HCT116 (cell line): ENCODE results near the gene ZBTB16. TPM values are rescaled to one million over a fixed set of nuclear protein-coding genes. Genes with fewer than 3 reads are reported as not detected.

Experiments
- ATAC-seq: fragments of 200-7000 bp; cut with Tn5 transposase; 2 replicates; pipeline ENCODE4 v1.9.1; 2020; ENCODE audit warnings: mild to moderate bottlenecking, moderate library complexity
- BruUV-seq: library from RNA; stranded (reverse); fragments of 400-500 nt; replicated peaks from 2 replicates; lab custom pipeline; 2021; lab: Mats Ljungman, UMichigan
- CTCF ChIA-PET: fragments of 300-600 bp; sonication (Branson Sonifier 250); formaldehyde crosslinking; loops from one replicate; lab custom pipeline; 2021; ENCODE audit warnings: antibody characterized with exemption; lab: Charles Lee
- POLR2A ChIA-PET: fragments of 300-600, 350-600 bp; sonication (Branson Sonifier 250); formaldehyde crosslinking; loops from one replicate; lab custom pipeline; 2021; ENCODE audit warnings: antibody characterized with exemption; lab: Charles Lee
- RAD21 ChIA-PET, 2 experiments: fragments of 300-600 bp; sonication (Branson Sonifier 250); formaldehyde crosslinking; loops; one replicate each; lab custom pipeline; 2023; ENCODE audit warnings: low total read pairs in 2 of 2; ENCODE audit not compliant: uncharacterized antibody in 2 of 2, unreplicated experiment in 2 of 2, low non-redundant PET in 1 of 2; lab: Charles Lee
- DNase-seq: peaks from one replicate; pipeline ENCODE4 v3.0.0-alpha.2; 2010; ENCODE audit warnings: low read depth, low spot score
- H2AFZ ChIP-seq: fragments of 200-600 bp; shearing (Covaris generic), sonication (generic); 2 replicates; pipeline ENCODE4 v1.6.1; 2017; ENCODE audit warnings: low read depth, mixed run types, mixed read lengths, antibody characterized with exemption, low read length; ENCODE audit not compliant: poor library complexity, severe bottlenecking
- H3K27ac ChIP-seq: 2 replicates; pipeline ENCODE4 v1.5.1; 2012; ENCODE audit warnings: low read depth, low read length
- H3K27me3 ChIP-seq: fragments of 200-600 bp; sonication (generic); 2 replicates; pipeline ENCODE4 v1.6.1; 2016; ENCODE audit warnings: mixed run types, low read length, mixed read lengths; ENCODE audit not compliant: insufficient read depth
- H3K36me3 ChIP-seq, 2 experiments: fragments of 200-500 bp in 1 of 2; fragments of 200-600 bp in 1 of 2; sonication (Bioruptor generic) in 1 of 2; sonication (generic) in 1 of 2; 2 replicates each; pipeline versions ENCODE4 v1.5.1 to v1.6.1; 2014 to 2016; ENCODE audit warnings: low read length in 2 of 2, inconsistent platforms in 1 of 2, mixed read lengths in 1 of 2, mixed run types in 1 of 2; ENCODE audit not compliant: insufficient read depth in 2 of 2, control insufficient read depth in 1 of 2
- H3K4me1 ChIP-seq, 2 experiments: fragments of 200-600 bp in 1 of 2; sonication (generic) in 1 of 2; 2 replicates each; pipeline versions ENCODE4 v1.5.1 to v1.6.1; 2012 to 2017; ENCODE audit warnings: low read length in 2 of 2, inconsistent platforms in 1 of 2, mild to moderate bottlenecking in 1 of 2, mixed read lengths in 1 of 2, mixed run types in 1 of 2, moderate library complexity in 1 of 2; ENCODE audit not compliant: insufficient read depth in 2 of 2, control insufficient read depth in 1 of 2
- H3K4me2 ChIP-seq: fragments of 200-600 bp; sonication (generic); 2 replicates; pipeline ENCODE4 v1.6.1; 2017; ENCODE audit warnings: mixed run types, low read length, mixed read lengths
- H3K4me3 ChIP-seq, 2 experiments: fragments of 200-600 bp in 1 of 2; sonication (generic) in 1 of 2; replicated peaks in 1 of 2; 2 replicates each; pipeline ENCODE4 v1.5.1; 2011 to 2016; ENCODE audit warnings: low read length in 2 of 2, control low read depth in 1 of 2, low read depth in 1 of 2, mild to moderate bottlenecking in 1 of 2, mixed read lengths in 1 of 2, mixed run types in 1 of 2
- H3K79me2 ChIP-seq: fragments of 200-600 bp; sonication (generic); 2 replicates; pipeline ENCODE4 v1.6.1; 2017; ENCODE audit warnings: mild to moderate bottlenecking, mixed run types, low read length, moderate library complexity, mixed read lengths; ENCODE audit not compliant: insufficient read depth
- H3K9ac ChIP-seq: fragments of 200-600 bp; sonication (generic); 2 replicates; pipeline ENCODE4 v1.6.1; 2016; ENCODE audit warnings: low read length, mixed read lengths
- H3K9me2 ChIP-seq: fragments of 200-600 bp; sonication (generic), shearing (Covaris generic); 2 replicates; pipeline ENCODE4 v1.6.1; 2017; ENCODE audit warnings: mixed run types, mild to moderate bottlenecking, moderate library complexity; ENCODE audit not compliant: insufficient read depth
- H3K9me3 ChIP-seq, 2 experiments: fragments of 200-500 bp in 1 of 2; fragments of 200-600 bp in 1 of 2; sonication (Bioruptor generic) in 1 of 2; sonication (generic) in 1 of 2; 2 replicates each; pipeline ENCODE4 v1.6.1; 2014 to 2017; ENCODE audit warnings: low read length in 2 of 2, mixed read lengths in 2 of 2, inconsistent platforms in 1 of 2, low read depth in 1 of 2, mild to moderate bottlenecking in 1 of 2, mixed run types in 1 of 2, moderate library complexity in 1 of 2; ENCODE audit not compliant: control insufficient read depth in 1 of 2, insufficient read depth in 1 of 2
- H4K20me1 ChIP-seq: fragments of 200-600 bp; sonication (generic), shearing (Covaris generic); 2 replicates; pipeline ENCODE4 v1.6.1; 2017; ENCODE audit warnings: mixed run types, mild to moderate bottlenecking, moderate library complexity; ENCODE audit not compliant: insufficient read depth
- CEBPB ChIP-seq: IDR thresholded peaks from 2 replicates; pipeline ENCODE4 v1.6.1; 2012; ENCODE audit warnings: low read depth
- EZH2phosphoT487 ChIP-seq: fragments of 200-600 bp; IDR thresholded peaks from 2 replicates; pipeline ENCODE4 v1.6.1; 2018; ENCODE audit warnings: antibody characterized with exemption, borderline replicate concordance
- MAX ChIP-seq: IDR thresholded peaks from 2 replicates; pipeline ENCODE4 v1.6.1; 2012
- POLR2A ChIP-seq: IDR thresholded peaks from 2 replicates; pipeline ENCODE4 v1.7.0; 2011; ENCODE audit warnings: borderline replicate concordance; ENCODE audit not compliant: insufficient read depth, insufficient read length; ENCODE audit errors: extremely low read depth
- POLR2AphosphoS5 ChIP-seq: IDR thresholded peaks from 2 replicates; pipeline ENCODE4 v1.6.1; 2011; ENCODE audit warnings: mild to moderate bottlenecking, low read depth, low read length, moderate library complexity
- RAD21 ChIP-seq: IDR thresholded peaks from 2 replicates; pipeline ENCODE4 v1.6.1; 2012; ENCODE audit warnings: low read depth, mild to moderate bottlenecking
- SRF ChIP-seq: IDR thresholded peaks from 2 replicates; pipeline ENCODE4 v1.6.1; 2012; ENCODE audit warnings: low read depth
- ZFX ChIP-seq: fragments of 450-650 bp; IDR thresholded peaks from 2 replicates; pipeline ENCODE4 v1.6.1; 2017
- ZNF274 ChIP-seq: fragments of 200-500 bp; sonication (Bioruptor generic); IDR thresholded peaks from 2 replicates; pipeline ENCODE4 v1.6.1; 2014; ENCODE audit warnings: mild to moderate bottlenecking, low read depth, low read length, inconsistent platforms
- intact Hi-C: fragments of 100-400 bp; cut with micrococcal nuclease; formaldehyde crosslinking; loops from 2 replicates; pipeline ENCODE4 v1.10.0; 2022
- total RNA-seq: library from RNA; stranded (reverse); gene quantifications from one replicate; pipeline ENCODE4 v1.2.1, GENCODE V29; 2021; ENCODE audit not compliant: unreplicated experiment
- TF ChIP-seq, protein P1 (sequence below), 3 experiments: fragments of 200-600 bp in 1 of 3; sonication (generic) in 1 of 3; IDR thresholded peaks in 2 of 3; conservative IDR thresholded peaks in 1 of 3; 2 replicates each; pipeline ENCODE4 v1.5.1; 2012 to 2017; ENCODE audit warnings: low read depth in 2 of 3, low read length in 2 of 3, antibody characterized with exemption in 1 of 3, borderline replicate concordance in 1 of 3, control low read depth in 1 of 3, mild to moderate bottlenecking in 1 of 3, mixed read lengths in 1 of 3, mixed run types in 1 of 3, moderate library complexity in 1 of 3; ENCODE audit not compliant: insufficient read depth in 1 of 3

ZBTB16 gene
- total RNA-seq, 1 experiment from 2014 or later = 0.30 TPM

GRCh38 chr11:114036147-114036811, 23.2 kb upstream of the ZBTB16 start:
- H3K9ac ChIP-seq = no peak overlapping the region
- peak; percentile 93 for ATAC-seq
- no peaks in the 10 kb centered on the region for H3K9me2 ChIP-seq
- no peaks in the 10 kb centered on the region for H3K36me3 ChIP-seq
- peak overlapping the region; percentile 49 for H2AFZ ChIP-seq
- peak overlapping the region in 1 of 2 experiments; percentile 36; a peak in 2 of 4 replicates for H3K4me3 ChIP-seq
- RAD21 ChIA-PET = no interaction called here
- CTCF ChIA-PET = interaction anchor here (0.7 to 1.3 kb wide), 4 partner anchors 13 to 225 kb away, joined by 3 to 15 read pairs (median 4); no protein-coding TSS in a partner anchor
- intact Hi-C loops = loop anchor here (1.0 to 5.0 kb wide), 5 partner anchors 39 to 225 kb away; no protein-coding TSS in a partner anchor
- no peaks in the 10 kb centered on the region for H4K20me1 ChIP-seq
- peak; percentile 41 for DNase-seq
- H3K4me1 ChIP-seq = peaks cover 9 to 14% of the 10 kb centered on the region in 2 experiments; a peak in 3 of 4 replicates
- TF ChIP-seq SRF = no peak
- TF ChIP-seq, protein P1, sequence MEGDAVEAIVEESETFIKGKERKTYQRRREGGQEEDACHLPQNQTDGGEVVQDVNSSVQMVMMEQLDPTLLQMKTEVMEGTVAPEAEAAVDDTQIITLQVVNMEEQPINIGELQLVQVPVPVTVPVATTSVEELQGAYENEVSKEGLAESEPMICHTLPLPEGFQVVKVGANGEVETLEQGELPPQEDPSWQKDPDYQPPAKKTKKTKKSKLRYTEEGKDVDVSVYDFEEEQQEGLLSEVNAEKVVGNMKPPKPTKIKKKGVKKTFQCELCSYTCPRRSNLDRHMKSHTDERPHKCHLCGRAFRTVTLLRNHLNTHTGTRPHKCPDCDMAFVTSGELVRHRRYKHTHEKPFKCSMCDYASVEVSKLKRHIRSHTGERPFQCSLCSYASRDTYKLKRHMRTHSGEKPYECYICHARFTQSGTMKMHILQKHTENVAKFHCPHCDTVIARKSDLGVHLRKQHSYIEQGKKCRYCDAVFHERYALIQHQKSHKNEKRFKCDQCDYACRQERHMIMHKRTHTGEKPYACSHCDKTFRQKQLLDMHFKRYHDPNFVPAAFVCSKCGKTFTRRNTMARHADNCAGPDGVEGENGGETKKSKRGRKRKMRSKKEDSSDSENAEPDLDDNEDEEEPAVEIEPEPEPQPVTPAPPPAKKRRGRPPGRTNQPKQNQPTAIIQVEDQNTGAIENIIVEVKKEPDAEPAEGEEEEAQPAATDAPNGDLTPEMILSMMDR (IDR thresholded peaks at IDR 0.05 in 2 of 3, conservative IDR thresholded peaks at IDR 0.05 in 1 of 3; ENCODE audit: borderline replicate concordance in 1 of 3, insufficient read depth in 1 of 3, low read depth in 2 of 3, low read length in 2 of 3) = peak; percentile 74 to 83 (median 74)
- TF ChIP-seq RAD21 = peak; percentile 76
- H3K9me3 ChIP-seq = no peaks in the 10 kb centered on the region
- no TSS peak for BruUV-seq
- no peak overlapping the region for H3K27ac ChIP-seq
- POLR2A ChIA-PET = no interaction called here
- H3K79me2 ChIP-seq = no peaks in the 10 kb centered on the region
- peak overlapping the region; percentile 60 for H3K4me2 ChIP-seq
- H3K27me3 ChIP-seq = no peaks in the 10 kb centered on the region

- Histone ChIP-seq H3K79me2 (no peaks in the 10 kb centered on the region), H3K4me3 (no peak overlapping the region), H3K4me1 (peaks cover 9 to 14% of the 10 kb centered on the region in 2 experiments; a peak in 3 of 4 replicates), H3K27me3 (no peaks in the 10 kb centered on the region), H3K36me3 (no peaks in the 10 kb centered on the region), H2AFZ (peak overlapping the region; percentile 49), H3K4me2 (no peak overlapping the region), H4K20me1 (no peaks in the 10 kb centered on the region), H3K27ac (no peak overlapping the region), H3K9me2 (no peaks in the 10 kb centered on the region), H3K9ac (no peak overlapping the region), H3K9me3 (no peaks in the 10 kb centered on the region)
- ChIA-PET RAD21 (no interaction called here), POLR2A (no interaction called here), CTCF (no interaction called here)
- intact Hi-C loops = loop anchor here (1.0 to 5.0 kb wide), 5 partner anchors 38 to 224 kb away; no protein-coding TSS in a partner anchor
- DNase-seq (no peak), ATAC-seq (no peak)
- TF ChIP-seq, protein P1 (IDR thresholded peaks at IDR 0.05 in 2 of 3, conservative IDR thresholded peaks at IDR 0.05 in 1 of 3; ENCODE audit: borderline replicate concordance in 1 of 3, insufficient read depth in 1 of 3, low read depth in 2 of 3, low read length in 2 of 3) = no peak
- TF ChIP-seq ZNF274 (no peak), POLR2A (no peak), CEBPB (no peak), SRF (no peak), EZH2phosphoT487 (no peak), MAX (no peak), ZFX (no peak), RAD21 (no peak), POLR2AphosphoS5 (no peak)
- no TSS peak for BruUV-seq
Observed at GRCh38 chr11:114036958-114037357, 22.6 kb upstream of the ZBTB16 start.
